AG09309 (cell line): ENCODE data around the gene MYH15.
A peak's percentile ranks its signal among the peaks of the same experiment; 100 is the strongest.

ENCODE experiments used
- DNase-seq: peaks from one replicate; pipeline ENCODE4 v3.0.0-alpha.2; 2010; ENCODE audit warnings: low read depth
- H3K4me3 ChIP-seq: 2 replicates; pipeline ENCODE4 v1.5.1; 2011; ENCODE audit warnings: mild to moderate bottlenecking, low read depth, low read length, moderate library complexity; ENCODE audit not compliant: control insufficient read depth
- CTCF ChIP-seq: IDR thresholded peaks from 2 replicates; pipeline ENCODE4 v1.5.1; 2011; ENCODE audit warnings: mild to moderate bottlenecking, low read depth, low read length, inconsistent platforms; ENCODE audit not compliant: insufficient read depth, control insufficient read depth; ENCODE audit errors: missing control alignments

The MYH15 gene

DNA sequence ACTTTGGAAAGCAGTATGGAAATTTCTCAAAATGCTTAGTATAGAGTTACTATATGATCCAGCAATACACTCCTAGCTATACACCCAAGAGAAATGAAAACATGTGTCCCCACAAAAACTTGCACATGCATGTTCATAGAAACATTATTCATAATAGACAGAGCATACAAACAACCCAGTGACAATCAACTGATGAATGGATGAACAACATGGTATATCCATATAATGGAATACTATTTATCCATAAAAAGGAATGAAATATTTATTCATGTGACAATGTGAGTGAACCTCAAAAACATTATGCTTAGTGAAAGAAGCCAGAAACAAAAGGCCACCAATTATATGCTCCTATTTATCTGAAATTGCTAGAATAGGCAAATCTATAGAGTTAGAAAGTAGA, 6.7 kb downstream of the MYH15 start:
- H3K4me3 ChIP-seq: no peak overlapping the region
- no peak for TF ChIP-seq CTCF
- DNase-seq: no peak

DNA sequence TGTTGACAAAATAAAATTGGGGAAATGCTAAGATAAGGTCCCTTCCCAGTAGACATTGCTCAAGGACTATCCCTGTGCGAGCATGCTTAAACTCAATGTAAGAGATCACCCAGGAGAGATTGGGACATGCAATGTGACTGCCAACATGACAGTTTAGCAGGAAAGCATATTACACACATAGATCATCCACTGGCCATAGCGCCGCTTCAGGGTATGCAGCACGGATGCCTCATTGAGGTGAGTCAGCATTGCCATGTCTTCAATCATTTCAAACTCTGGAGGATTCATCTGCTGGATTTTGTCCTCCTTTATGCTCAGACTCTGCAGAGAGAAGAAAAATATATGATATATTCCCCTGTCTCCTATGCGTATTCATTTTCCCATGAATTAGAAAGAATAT, 8.9 kb downstream of the MYH15 start:
- H3K4me3 ChIP-seq: no peak overlapping the region
- no peak for TF ChIP-seq CTCF
- no peak for DNase-seq

- H3K4me3 ChIP-seq: no peak overlapping the region
- peak; percentile 6 for TF ChIP-seq CTCF
- no peak for DNase-seq
Measured at GRCh38 chr3:108500728-108501127, 9.7 kb downstream of the MYH15 start.

- DNase-seq: no peak
- no peak overlapping the region for H3K4me3 ChIP-seq
- TF ChIP-seq CTCF: no peak
Measured at GRCh38 chr3:108497271-108497670, 13.1 kb downstream of the MYH15 start.

DNA sequence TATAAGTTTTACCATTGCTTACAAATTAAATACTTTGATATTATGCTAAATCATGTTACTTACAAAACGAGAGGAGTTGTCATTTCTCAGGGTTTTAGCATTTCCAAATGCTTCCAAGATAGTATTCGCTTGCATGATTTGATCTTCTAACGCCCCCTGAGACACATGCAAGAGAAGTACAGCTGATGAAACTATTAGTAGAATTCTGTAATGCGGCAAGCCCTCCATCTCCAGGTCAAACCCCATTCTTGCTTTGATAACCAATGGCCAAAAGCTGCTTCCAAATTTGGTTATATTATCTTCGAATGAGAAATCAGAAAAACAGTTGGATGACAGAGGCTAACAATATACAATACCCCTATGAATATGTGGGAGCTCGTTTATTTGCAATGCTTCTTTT, 14.7 kb downstream of the MYH15 start:
- no peak for DNase-seq
- no peak overlapping the region for H3K4me3 ChIP-seq
- TF ChIP-seq CTCF: no peak

GRCh38 chr3:108494906-108495531, 15.4 kb downstream of the MYH15 start:
- DNase-seq: no peak
- no peak for TF ChIP-seq CTCF
- H3K4me3 ChIP-seq: no peak overlapping the region

- TF ChIP-seq CTCF: peak; percentile 54
- no peak for DNase-seq
- H3K4me3 ChIP-seq: no peak overlapping the region
Measured at GRCh38 chr3:108493862-108494261, 16.5 kb downstream of the MYH15 start.
